GM18907 (cell line): ENCODE measurements around the gene FAM124A.
A peak's percentile ranks its signal among the peaks of the same experiment; 100 is the strongest.

Experiments
- ATAC-seq: cut with Tn5 transposase; IDR thresholded peaks from one replicate; pipeline ENCODE4 v1.9.1; 2021; ENCODE audit warnings: mild to moderate bottlenecking, moderate library complexity; ENCODE audit not compliant: unreplicated experiment

Gene FAM124A

GRCh38 chr13:51220706-51221105 lies 1.5 kb upstream of the FAM124A start:
- no peak for ATAC-seq

DNA sequence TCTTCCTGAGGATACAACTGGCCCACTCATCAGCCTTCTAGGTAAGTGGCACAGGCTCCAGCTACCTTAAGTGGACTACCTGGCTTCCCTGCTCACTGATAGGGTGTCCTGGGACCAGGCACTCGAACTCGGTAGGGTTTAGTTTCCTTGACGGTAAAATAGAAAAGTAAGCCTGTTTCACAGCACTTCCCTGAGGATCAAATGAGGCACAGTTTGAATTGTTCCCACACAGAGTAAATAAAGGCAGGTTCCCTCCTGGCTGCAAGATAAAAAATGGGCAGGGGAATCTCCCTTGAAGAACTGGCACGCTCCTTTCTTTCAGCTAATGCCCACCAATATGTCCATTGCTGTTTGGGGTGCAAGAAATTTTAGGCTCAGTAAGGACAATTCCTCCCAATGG lies 1.1 kb upstream of the FAM124A start:
- ATAC-seq: no peak

DNA sequence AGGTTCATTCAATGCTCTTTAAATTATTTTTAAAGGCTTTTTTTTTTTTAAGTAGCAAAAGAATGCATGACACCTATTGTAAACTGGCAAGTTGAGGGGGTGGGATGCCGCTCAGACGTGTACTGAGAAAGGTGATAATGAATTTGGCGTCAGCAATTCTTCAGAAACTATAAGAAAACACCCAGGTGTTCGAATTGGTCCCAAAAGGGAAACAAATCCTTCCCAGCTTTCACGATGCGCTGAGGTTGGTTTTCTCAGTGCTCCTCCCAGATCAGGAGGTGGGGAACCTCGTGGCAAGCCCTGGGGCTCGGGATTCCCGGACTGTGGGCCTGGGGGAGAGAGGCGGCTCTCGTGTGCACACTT lies 543 bp upstream of the FAM124A start:
- no peak for ATAC-seq

DNA sequence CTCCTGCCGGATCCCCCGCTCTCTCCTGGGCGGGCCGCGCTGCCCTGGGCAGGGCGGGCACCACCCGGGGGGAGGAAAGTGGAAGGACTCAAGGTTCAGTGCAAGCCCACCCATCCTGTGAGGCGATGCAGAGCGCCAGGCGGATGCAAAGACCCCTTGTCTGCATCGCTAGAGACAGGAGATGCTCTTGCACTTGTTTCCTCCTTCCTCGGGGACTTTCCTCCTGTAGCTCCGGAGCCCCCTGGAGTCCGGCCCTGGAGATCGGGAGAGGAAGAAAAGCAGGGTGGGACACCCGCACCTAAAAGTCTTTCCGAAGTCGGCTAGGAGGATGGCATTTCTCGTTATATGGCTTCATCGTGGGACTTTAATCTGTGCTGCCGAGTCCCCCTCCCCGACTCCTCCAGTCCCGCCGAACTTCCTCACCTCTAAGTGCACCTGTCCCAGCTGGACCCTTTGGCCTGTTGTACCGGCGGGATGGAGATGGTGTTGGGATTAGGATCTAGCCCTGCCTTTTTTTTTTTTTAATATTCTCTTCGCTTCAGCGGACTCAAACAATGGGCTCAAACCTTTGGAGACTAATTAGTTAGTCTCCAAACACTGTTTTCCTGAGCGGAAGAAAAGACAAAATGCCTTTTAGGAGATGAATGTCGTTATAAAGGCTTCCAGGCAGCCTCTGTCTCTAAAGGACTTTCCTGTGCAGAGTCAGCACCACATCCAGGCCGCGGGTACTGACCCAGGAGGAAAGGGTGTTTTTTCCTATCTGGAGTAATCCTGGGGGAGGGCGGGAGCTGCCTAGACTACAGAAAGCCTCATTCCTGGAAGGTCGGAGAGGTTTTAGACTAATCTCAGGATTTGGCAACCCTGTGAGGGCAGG lies 725 bp downstream of the FAM124A start:
- peak; percentile 15 for ATAC-seq

DNA sequence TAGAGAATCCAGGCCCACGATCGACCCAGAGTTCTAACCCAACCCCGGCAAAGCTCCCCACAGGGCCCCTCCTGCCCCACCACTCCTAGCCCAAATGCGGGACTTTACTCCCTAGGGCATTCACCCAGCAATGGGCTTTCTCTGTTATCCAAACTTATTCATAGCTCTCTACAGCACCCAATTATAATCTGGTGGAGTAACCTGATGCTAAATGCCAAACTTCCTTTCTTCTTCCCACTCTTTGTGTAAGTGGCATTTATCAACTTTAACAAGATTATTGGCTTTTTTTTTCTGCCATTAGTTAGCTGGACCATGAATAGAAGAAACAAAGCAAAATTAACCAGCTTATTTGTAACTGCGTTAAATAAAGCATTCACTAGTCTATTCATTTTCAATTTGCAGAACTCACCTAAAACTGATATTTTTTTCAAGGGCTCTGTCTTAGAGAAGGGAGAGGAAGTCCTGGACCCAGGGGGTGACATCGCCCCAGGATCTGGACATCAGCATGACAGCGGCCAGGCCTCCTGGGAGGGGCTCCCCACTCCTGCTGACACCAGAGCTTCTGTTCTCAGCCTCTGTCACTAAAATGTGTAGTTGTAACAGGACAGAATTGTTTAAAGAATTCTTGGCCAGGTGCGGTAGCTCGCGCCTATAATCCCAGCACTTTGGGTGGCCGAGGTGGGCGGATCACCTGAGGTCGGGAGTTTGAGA lies 1.5 kb downstream of the FAM124A start:
- ATAC-seq: no peak

GRCh38 chr13:51225029-51225428 lies 2.8 kb downstream of the FAM124A start:
- ATAC-seq: no peak

GRCh38 chr13:51227404-51227803 lies 5.2 kb downstream of the FAM124A start:
- ATAC-seq: no peak

- ATAC-seq: no peak
Observed at GRCh38 chr13:51229101-51229719, 7.0 kb downstream of the FAM124A start.

DNA sequence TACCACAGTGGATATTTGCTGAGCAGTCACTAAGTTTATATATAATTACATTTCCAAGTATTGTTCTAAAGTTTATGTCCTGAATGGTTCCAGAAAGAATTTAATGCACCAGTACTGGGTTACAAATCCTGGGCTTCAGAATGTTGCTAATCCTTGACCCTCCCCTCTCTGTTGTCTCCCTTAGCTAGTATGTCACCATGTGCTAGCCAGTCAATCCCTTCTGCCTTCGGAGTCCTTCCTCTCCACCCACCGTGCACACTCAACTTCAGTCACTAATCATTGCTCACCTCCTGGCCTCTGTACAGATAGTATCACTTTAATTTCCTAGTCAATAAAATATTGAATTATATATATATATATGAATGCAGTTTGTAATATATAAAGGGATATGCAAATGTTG lies 7.5 kb downstream of the FAM124A start:
- no peak for ATAC-seq

DNA sequence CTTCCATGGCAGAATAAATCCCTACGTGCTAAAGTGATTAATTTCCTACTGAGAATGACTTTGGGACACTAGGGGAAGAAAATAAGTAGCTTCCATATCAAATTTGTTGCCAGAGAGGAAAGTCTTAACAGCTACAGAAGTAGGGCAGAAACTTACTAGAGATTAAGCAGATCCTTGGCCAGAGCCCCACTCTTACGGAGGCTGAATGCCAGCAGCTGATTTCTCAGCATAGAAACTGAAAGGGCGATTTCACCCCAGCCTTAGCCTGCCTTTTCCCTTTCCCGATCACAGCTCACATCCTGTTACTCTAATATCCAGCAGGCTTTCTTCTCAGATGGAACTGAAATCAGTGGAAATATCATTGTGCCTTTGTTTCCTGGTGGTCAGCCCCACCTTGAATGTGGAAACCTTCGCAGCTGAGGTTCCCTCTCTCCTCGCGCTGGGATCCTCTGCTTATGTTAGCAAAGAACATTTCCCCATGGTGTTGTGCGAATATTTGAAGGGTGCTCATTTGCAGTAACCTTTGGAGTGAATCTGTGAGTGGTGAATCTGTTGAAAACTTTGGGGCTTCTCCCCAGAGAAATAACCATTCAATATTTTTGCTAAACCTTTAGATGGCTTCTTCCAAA lies 8.4 kb downstream of the FAM124A start:
- ATAC-seq: no peak

GRCh38 chr13:51231456-51231855 lies 9.3 kb downstream of the FAM124A start:
- no peak for ATAC-seq

- no peak for ATAC-seq
Observed at GRCh38 chr13:51232328-51232727, 10.1 kb downstream of the FAM124A start.

DNA sequence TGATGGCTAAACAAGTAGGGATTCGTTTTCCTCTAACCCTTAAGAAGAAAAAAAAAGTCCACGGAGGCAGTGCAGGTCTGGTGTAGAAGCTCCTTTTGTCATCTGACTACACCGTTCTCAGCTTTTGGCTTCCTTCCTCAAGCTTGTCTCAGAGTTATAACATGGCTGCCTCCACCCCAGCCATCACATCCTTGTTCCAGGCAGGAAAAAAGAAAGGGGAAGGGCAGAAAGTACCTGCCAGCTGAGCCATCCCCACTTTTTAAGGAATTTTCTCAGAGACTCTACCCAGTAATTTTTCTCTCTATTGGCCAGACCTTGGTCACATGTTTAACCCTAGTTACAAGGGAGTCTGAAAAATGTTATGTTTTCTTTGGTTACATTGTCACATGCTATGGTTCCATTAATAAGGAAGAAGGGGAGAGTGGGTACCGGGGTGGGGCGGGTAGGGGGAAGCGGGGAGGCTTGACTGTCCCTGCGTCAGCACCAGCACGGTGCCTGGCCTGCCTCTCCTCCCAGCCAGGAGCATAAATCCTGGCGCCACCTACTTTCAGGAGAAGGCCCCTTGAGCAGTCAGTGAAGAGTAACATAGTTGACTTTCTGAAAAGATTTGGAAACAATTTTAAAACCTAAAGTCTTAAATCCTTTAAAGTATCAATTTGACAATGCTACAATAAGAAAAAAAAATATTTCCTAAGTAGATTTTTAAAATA lies 11.1 kb downstream of the FAM124A start:
- ATAC-seq: no peak

DNA sequence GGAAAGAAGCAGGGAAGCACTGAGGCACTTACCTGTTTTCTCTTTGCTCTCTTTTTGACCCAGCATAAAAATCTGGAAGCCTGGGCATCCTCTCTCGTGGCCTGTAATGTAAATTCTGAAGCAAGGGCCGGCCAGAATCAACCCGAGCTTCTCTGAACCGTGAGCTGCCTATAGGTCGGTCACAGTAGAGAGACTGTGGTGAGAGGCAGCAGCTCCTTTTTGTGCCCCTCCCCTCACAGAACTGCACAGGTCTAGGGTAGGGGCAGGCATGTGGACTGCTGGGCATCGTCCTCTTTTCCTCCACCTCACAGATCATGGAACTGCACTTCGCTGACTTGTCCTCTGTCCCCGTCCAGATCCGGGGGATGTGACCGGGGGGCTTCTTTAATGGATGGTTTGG lies 12.5 kb downstream of the FAM124A start:
- no peak for ATAC-seq

DNA sequence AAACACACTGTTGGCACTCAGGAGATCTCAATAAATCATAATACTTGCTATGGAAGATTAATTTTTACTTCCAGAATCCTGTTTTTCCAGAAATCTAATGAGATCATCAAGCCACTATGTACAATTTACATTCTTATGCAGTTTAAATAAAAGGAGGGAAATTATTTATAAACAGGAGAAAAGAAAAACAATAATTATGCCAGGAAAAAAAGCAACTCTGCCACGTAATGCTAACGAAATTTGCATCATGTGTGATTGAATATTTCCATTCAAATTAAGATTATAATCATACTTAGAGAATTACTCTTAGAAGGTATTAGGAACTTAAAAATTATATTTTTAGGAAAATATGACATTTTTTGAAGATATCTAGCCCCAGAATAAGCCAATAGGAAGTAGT lies 13.0 kb downstream of the FAM124A start:
- no peak for ATAC-seq

DNA sequence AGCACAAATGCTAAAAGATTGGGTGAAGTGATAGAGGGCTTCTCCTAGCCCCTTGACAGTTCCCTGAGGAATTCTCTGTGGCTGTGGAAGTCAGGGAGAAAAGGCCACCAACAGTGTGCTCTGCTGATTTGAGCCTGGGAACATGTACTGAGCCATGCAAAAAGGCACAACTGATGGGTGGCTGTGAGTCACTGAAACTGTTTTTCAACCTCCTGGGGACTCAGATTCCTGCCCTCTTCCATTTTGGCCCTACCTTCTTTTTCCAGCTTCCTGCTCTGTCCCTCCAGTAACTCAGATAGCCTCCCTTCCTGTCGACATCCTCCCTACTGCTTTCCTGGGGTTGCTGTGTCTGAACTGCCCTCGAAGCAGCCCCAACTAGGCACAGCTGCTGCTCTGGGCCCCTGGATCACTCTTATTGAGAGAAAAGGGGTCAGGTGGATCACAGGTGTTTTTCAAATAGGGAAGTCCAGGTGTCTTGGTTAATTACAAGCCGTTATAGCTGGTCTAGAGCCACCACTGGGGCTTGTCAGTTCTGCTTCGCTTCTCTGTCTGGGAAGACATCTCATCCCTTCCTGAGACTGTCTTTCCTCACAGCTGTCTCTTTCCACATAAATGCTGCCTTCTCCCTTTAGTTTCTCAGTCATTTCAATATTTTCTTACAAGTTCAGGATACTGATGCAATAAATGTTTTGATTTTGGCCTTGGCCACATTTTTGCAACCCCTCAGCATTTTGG lies 13.7 kb downstream of the FAM124A start:
- ATAC-seq: no peak

DNA sequence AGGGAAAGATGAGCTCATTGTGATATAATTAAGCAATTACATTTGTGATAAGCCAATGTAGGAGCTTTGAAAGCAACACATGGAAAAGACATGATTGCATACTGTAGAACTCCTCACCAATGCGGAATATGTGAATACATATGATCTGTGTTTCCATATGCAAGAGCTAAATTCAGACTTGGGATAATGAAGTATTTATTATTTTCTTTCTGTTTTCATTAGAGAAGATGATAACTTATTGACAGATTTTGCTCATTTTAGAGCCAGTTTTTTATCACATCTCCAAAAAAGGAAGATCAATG lies 14.2 kb downstream of the FAM124A start:
- ATAC-seq: no peak

GRCh38 chr13:51237386-51237785 lies 15.2 kb downstream of the FAM124A start:
- ATAC-seq: no peak

GRCh38 chr13:51237887-51238286 lies 15.7 kb downstream of the FAM124A start:
- no peak for ATAC-seq

- no peak for ATAC-seq
Observed at GRCh38 chr13:51240178-51240577, 18.0 kb downstream of the FAM124A start.
